Activated T-helper 1 cell treated with anti-CD3 and anti-CD28 coated beads, Interleukin-12 subunit alpha, Interleukin-12 subunit beta, Interleukin-2, Interleukin-4 antibody, amounts not matched to agents 30 ng/mL and 10 ng/mL and 1 ng/mL, durations not matched to agents 14 hours and 24 hours and 36 hours (primary cell): Measurements from ENCODE around the gene EDAR. TPM values are rescaled to one million over a fixed set of nuclear protein-coding genes. Genes with fewer than 3 reads are reported as not detected.

Source experiments
- DNase-seq: peaks from one replicate; pipeline ENCODE4 v3.0.0; 2021; ENCODE audit warnings: low spot score
- H3K27ac Mint-ChIP-seq: one replicate; pipeline ENCODE4 v1.8.0; 2021; ENCODE audit warnings: mild to moderate bottlenecking, mixed read lengths
- H3K27me3 Mint-ChIP-seq: one replicate; pipeline ENCODE4 v1.8.0; 2022; ENCODE audit warnings: mild to moderate bottlenecking, moderate library complexity, mixed read lengths; ENCODE audit not compliant: insufficient read depth
- H3K36me3 Mint-ChIP-seq: one replicate; pipeline ENCODE4 v1.8.0; 2021; ENCODE audit warnings: low read depth, mixed read lengths
- H3K4me1 Mint-ChIP-seq: one replicate; pipeline ENCODE4 v1.8.0; 2021; ENCODE audit warnings: low read depth, mixed read lengths
- H3K4me3 Mint-ChIP-seq: one replicate; pipeline ENCODE4 v1.8.0; 2021; ENCODE audit warnings: mild to moderate bottlenecking, moderate library complexity, mixed read lengths
- H3K9me3 Mint-ChIP-seq: one replicate; pipeline ENCODE4 v1.8.0; 2021; ENCODE audit warnings: mixed read lengths
- intact Hi-C: fragments of 100-400 bp; cut with micrococcal nuclease; formaldehyde crosslinking; loops from one replicate; pipeline ENCODE4 v1.15.1; 2024
- total RNA-seq: library from RNA; stranded (reverse); gene quantifications from 2 replicates; pipeline ENCODE4 v1.2.3, GENCODE V29; 2022

The EDAR gene
- total RNA-seq, 1 donor from 2014 or later, result 2.3 TPM

DNA sequence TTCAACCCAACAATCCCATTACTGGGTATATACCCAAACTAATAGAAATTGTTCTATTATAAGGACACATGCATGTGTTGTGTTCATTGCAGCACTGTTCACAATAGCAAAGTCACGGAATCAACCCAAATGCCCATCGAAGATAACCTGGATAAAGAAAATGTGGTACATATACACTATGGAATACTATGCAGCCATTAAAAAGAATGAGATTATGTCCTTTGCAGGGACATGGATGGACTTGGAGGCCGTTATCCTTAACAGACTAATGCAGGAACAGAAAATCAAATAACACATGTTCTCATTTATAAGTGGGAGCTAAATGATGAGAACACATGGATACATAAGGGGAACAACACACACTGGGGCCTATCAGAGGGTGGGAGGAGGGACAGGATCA is 136.6 kb downstream of the EDAR start:
- no peak overlapping the region for H3K4me3 Mint-ChIP-seq
- intact Hi-C loops, result no loop called here
- H3K9me3 Mint-ChIP-seq, result no peaks in the 10 kb centered on the region
- no peaks in the 10 kb centered on the region for H3K27me3 Mint-ChIP-seq
- H3K27ac Mint-ChIP-seq, result no peak overlapping the region
- peaks cover 23% of the 10 kb centered on the region for H3K36me3 Mint-ChIP-seq
- no peak for DNase-seq
- H3K4me1 Mint-ChIP-seq, result no peaks in the 10 kb centered on the region

DNA sequence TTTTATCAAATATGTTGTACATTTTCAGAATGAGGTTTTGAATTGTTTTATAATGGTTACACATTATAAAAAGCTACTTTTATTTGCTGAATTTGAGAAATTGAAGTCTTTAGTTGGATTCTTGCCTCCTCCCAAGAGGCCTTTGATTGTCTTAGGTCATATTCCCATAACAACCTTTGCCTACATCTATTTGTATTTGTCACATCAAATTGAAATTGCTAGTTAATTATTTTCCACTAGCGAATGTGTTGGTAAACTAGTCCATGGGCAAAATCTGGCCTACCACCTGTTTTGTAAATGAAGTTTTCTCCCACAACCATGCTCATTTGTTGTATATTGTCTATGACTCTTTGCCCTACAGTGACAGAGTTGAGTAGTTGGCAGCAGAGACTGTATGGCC is 142.0 kb downstream of the EDAR start:
- no peaks in the 10 kb centered on the region for H3K9me3 Mint-ChIP-seq
- no peaks in the 10 kb centered on the region for H3K4me1 Mint-ChIP-seq
- H3K4me3 Mint-ChIP-seq, result no peak overlapping the region
- no peak overlapping the region for H3K27ac Mint-ChIP-seq
- no peaks in the 10 kb centered on the region for H3K27me3 Mint-ChIP-seq
- DNase-seq, result no peak
- intact Hi-C loops, result no loop called here
- peaks cover 17% of the 10 kb centered on the region for H3K36me3 Mint-ChIP-seq

DNA sequence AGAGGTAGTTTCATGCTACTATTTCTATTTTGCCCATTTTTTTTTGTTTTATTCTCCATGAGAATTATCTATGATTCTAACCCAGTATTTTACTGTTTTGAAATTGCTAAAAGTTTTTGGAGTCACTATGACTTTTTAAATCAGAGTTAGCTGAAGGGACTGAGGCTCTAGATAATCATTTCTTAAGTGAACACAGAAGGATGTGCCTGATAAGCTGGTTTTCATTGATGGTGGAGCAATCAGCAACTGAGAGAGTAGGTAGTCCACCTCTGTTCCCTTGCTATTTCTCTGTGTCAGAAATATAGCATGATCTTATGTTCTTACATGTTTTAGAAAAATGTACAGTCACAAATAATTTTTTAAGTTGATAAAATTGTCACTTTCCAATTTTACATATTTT is 143.1 kb downstream of the EDAR start:
- Mint-ChIP-seq H3K4me1 (no peaks in the 10 kb centered on the region), H3K9me3 (peaks cover 5% of the 10 kb centered on the region), H3K27me3 (no peaks in the 10 kb centered on the region), H3K27ac (no peak overlapping the region), H3K36me3 (peaks cover 20% of the 10 kb centered on the region), H3K4me3 (no peak overlapping the region)
- intact Hi-C loops, result no loop called here
- DNase-seq, result no peak

Other genes with a start within 250 kb of the EDAR start
- gene CCDC138, start 202.4 kb downstream of the EDAR start, total RNA-seq, result 20.0 and 23.4 TPM in 2 replicates
- gene SH3RF3, start 140.0 kb upstream of the EDAR start, total RNA-seq, result 0.39 and 0.54 TPM in 2 replicates